CD14-positive monocyte (primary cell): Measurements from ENCODE around the gene EREG. TPM values are rescaled to one million over a fixed set of nuclear protein-coding genes. Genes with fewer than 3 reads are reported as not detected.
A peak's percentile ranks its signal among the peaks of the same experiment; 100 is the strongest.

Experiments
- DNase-seq, 3 donors: peaks; one replicate each; pipeline ENCODE4 v3.0.0-alpha.2; 2011 to 2022
- H2AFZ ChIP-seq: 2 replicates; pipeline ENCODE4 v1.6.0; 2012; ENCODE audit warnings: mild to moderate bottlenecking, low read depth, low read length, inconsistent platforms; ENCODE audit not compliant: insufficient read depth, poor library complexity, severe bottlenecking
- H3K27ac ChIP-seq, 2 donors: 1 replicate in 1 of 2; 2 replicates in 1 of 2; pipeline ENCODE4 v1.5.1; 2012 to 2013; ENCODE audit warnings: low read length in 2 of 2, control low read depth in 1 of 2, inconsistent platforms in 1 of 2, low read depth in 1 of 2, mild to moderate bottlenecking in 1 of 2
- H3K27me3 ChIP-seq, 2 donors: one replicate each; pipeline versions ENCODE4 v1.6.0 to v1.6.1; 2011 to 2013; ENCODE audit warnings: low read length in 2 of 2; ENCODE audit not compliant: control insufficient read depth in 2 of 2, insufficient read depth in 2 of 2
- H3K36me3 ChIP-seq, 2 donors: replicated peaks in 1 of 2; 1 replicate in 1 of 2; 2 replicates in 1 of 2; pipeline versions ENCODE4 v1.5.1 to v1.6.1; 2012 to 2013; ENCODE audit warnings: low read length in 2 of 2, control low read depth in 1 of 2, inconsistent platforms in 1 of 2, mild to moderate bottlenecking in 1 of 2; ENCODE audit not compliant: insufficient read depth in 2 of 2, control insufficient read depth in 1 of 2
- H3K4me1 ChIP-seq, 2 donors: 1 replicate in 1 of 2; 2 replicates in 1 of 2; pipeline versions ENCODE4 v1.5.1 to v1.6.1; 2012 to 2013; ENCODE audit warnings: low read length in 2 of 2, control low read depth in 1 of 2, inconsistent platforms in 1 of 2, mild to moderate bottlenecking in 1 of 2, moderate library complexity in 1 of 2; ENCODE audit not compliant: insufficient read depth in 2 of 2, control insufficient read depth in 1 of 2
- H3K4me2 ChIP-seq: replicated peaks from 2 replicates; pipeline ENCODE3; 2012; ENCODE audit warnings: low read length, moderate library complexity, mild to moderate bottlenecking; ENCODE audit not compliant: poor library complexity, severe bottlenecking; ENCODE audit errors: extremely low read depth
- H3K4me3 ChIP-seq, 3 experiments: fragments of 200-600 bp in 1 of 3; sonication (generic) in 1 of 3; replicated peaks in 1 of 3; 1 replicate in 2 of 3; 2 replicates in 1 of 3; pipeline ENCODE4 v1.5.1; 2011 to 2013; ENCODE audit warnings: low read length in 3 of 3, mild to moderate bottlenecking in 3 of 3, control low read depth in 2 of 3, low read depth in 2 of 3, inconsistent platforms in 1 of 3, moderate library complexity in 1 of 3
- H3K79me2 ChIP-seq: 2 replicates; pipeline ENCODE4 v1.6.0; 2012; ENCODE audit warnings: mild to moderate bottlenecking, control low read depth, inconsistent platforms, low read length, moderate library complexity; ENCODE audit not compliant: insufficient read depth
- H3K9ac ChIP-seq: 2 replicates; pipeline ENCODE4 v1.6.0; 2017; ENCODE audit warnings: low read length, mild to moderate bottlenecking; ENCODE audit not compliant: insufficient read depth, poor library complexity, severe bottlenecking
- H3K9me3 ChIP-seq, 2 donors: replicated peaks in 1 of 2; 1 replicate in 1 of 2; 2 replicates in 1 of 2; pipeline versions ENCODE4 v1.5.1 to v1.6.1; 2012 to 2013; ENCODE audit warnings: low read length in 2 of 2, control low read depth in 1 of 2; ENCODE audit not compliant: control insufficient read depth in 1 of 2, insufficient read depth in 1 of 2
- H4K20me1 ChIP-seq: 2 replicates; pipeline ENCODE4 v1.6.0; 2012; ENCODE audit warnings: mild to moderate bottlenecking, low read length, control low read depth, moderate library complexity; ENCODE audit not compliant: insufficient read depth
- H3K27ac Mint-ChIP-seq, 7 donors: one replicate each; pipeline ENCODE4 v1.8.0; 2020; ENCODE audit warnings: mild to moderate bottlenecking in 7 of 7, mixed read lengths in 7 of 7, moderate library complexity in 6 of 7, inconsistent platforms in 2 of 7
- H3K27me3 Mint-ChIP-seq, 3 donors: one replicate each; pipeline ENCODE4 v1.8.0; 2021 to 2022; ENCODE audit warnings: low read depth in 3 of 3, mild to moderate bottlenecking in 3 of 3, mixed read lengths in 3 of 3, moderate library complexity in 3 of 3, inconsistent platforms in 1 of 3
- H3K36me3 Mint-ChIP-seq, 2 donors: one replicate each; pipeline ENCODE4 v1.8.0; 2020; ENCODE audit warnings: mixed read lengths in 2 of 2, inconsistent platforms in 1 of 2, mild to moderate bottlenecking in 1 of 2
- H3K4me1 Mint-ChIP-seq: one replicate; pipeline ENCODE4 v1.8.0; 2020; ENCODE audit warnings: mild to moderate bottlenecking, mixed read lengths
- H3K4me3 Mint-ChIP-seq, 2 donors: one replicate each; pipeline ENCODE4 v1.8.0; 2020; ENCODE audit warnings: mild to moderate bottlenecking in 2 of 2, mixed read lengths in 2 of 2, moderate library complexity in 1 of 2
- H3K9me3 Mint-ChIP-seq, 7 donors: one replicate each; pipeline ENCODE4 v1.8.0; 2020 to 2022; ENCODE audit warnings: mixed read lengths in 7 of 7, mild to moderate bottlenecking in 6 of 7, moderate library complexity in 6 of 7, inconsistent platforms in 2 of 7
- CTCF ChIP-seq: fragments of 200-600 bp; IDR thresholded peaks from one replicate; pipeline ENCODE4 v1.8.0; 2022; ENCODE audit warnings: antibody characterized with exemption, mild to moderate bottlenecking
- WGBS: methylation state at CpG from one replicate; pipeline ENCODE4 v1.1.5; 2013; ENCODE audit warnings: missing lambda C conversion rate; ENCODE audit not compliant: insufficient coverage; 5-methylcytosine and 5-hydroxymethylcytosine counted together
- intact Hi-C, 2 donors: fragments of 100-400 bp; cut with micrococcal nuclease; formaldehyde crosslinking; loops; one replicate each; pipeline versions ENCODE4 v1.15.0 to v1.15.1; 2023
- polyA plus RNA-seq, 3 donors: library from polyadenylated mRNA; depleted of rRNA in 1 of 3; unstranded in 2 of 3; stranded (reverse) in 1 of 3; fragments of 300-500 nt in 2 of 3; fragments of >200 nt in 1 of 3; fragmentation: Illumina TruSeq in 2 of 3; gene quantifications; 1 replicate in 2 of 3; 2 replicates in 1 of 3; pipeline ENCODE4 v1.2.3, GENCODE V29; 2012 to 2021

EREG gene
- polyA plus RNA-seq, 3 donors, result 2.7 to 17.2 (median 8.2) TPM

- H4K20me1 ChIP-seq, result no peaks in the 10 kb centered on the region
- no peaks in the 10 kb centered on the region for H3K36me3 ChIP-seq
- DNase-seq, result peak; percentile 12 to 41 (median 38)
- peak overlapping the region in 1 of 2 donors; percentile 24 for H3K27ac ChIP-seq
- Mint-ChIP-seq H3K36me3 (peaks cover 0 to 2% of the 10 kb centered on the region in 2 donors), H3K4me3 (peak overlapping the region in 1 of 2 donors; percentile 43), H3K27me3 (peaks cover 0 to 1% (median 0%) of the 10 kb centered on the region in 3 donors), H3K27ac (peak overlapping the region in 6 of 7 donors; percentile 48 to 76 (median 73)), H3K9me3 (peaks cover 0 to 11% (median 7%) of the 10 kb centered on the region in 7 donors), H3K4me1 (peaks cover 43% of the 10 kb centered on the region)
- no CpG with 5 or more reads among the region's 9 CpGs for WGBS
- peak overlapping the region in 1 of 3 experiments; percentile 19 for H3K4me3 ChIP-seq
- H3K9me3 ChIP-seq, result peaks cover 5 to 6% of the 10 kb centered on the region in 2 donors
- no peaks in the 10 kb centered on the region for H3K79me2 ChIP-seq
- H3K27me3 ChIP-seq, result no peaks in the 10 kb centered on the region
- intact Hi-C loops, result no loop called here
- no peak overlapping the region for H3K9ac ChIP-seq
- peak overlapping the region; percentile 40 for H2AFZ ChIP-seq
- H3K4me2 ChIP-seq, result peak overlapping the region; percentile 31
- TF ChIP-seq CTCF, result no peak
- H3K4me1 ChIP-seq, result peaks cover 18 to 26% of the 10 kb centered on the region in 2 donors
Observed at GRCh38 chr4:74330295-74330750, 34.6 kb upstream of the EREG start.

- Histone ChIP-seq H3K9me3 (peaks cover 5 to 6% of the 10 kb centered on the region in 2 donors), H3K27ac (no peak overlapping the region), H3K79me2 (no peaks in the 10 kb centered on the region), H4K20me1 (no peaks in the 10 kb centered on the region), H3K27me3 (no peaks in the 10 kb centered on the region), H3K4me1 (peaks cover 27 to 36% of the 10 kb centered on the region in 2 donors), H3K36me3 (no peaks in the 10 kb centered on the region), H3K4me3 (no peak overlapping the region), H3K4me2 (no peak overlapping the region), H3K9ac (no peak overlapping the region), H2AFZ (no peak overlapping the region)
- DNase-seq, result no peak
- Mint-ChIP-seq H3K9me3 (peaks cover 0 to 11% (median 7%) of the 10 kb centered on the region in 7 donors), H3K27ac (no peak overlapping the region), H3K36me3 (peaks cover 0 to 2% of the 10 kb centered on the region in 2 donors), H3K4me3 (no peak overlapping the region), H3K27me3 (peaks cover 0 to 1% (median 0%) of the 10 kb centered on the region in 3 donors), H3K4me1 (peaks cover 52% of the 10 kb centered on the region)
- intact Hi-C loops, result no loop called here
- no peak for TF ChIP-seq CTCF
- WGBS, result no CpG with 5 or more reads among the region's 2 CpGs
Observed at GRCh38 chr4:74331252-74331651, 33.7 kb upstream of the EREG start.
